Small intestine (tissue), 7 donors: ENCODE data around the gene SLC22A6. TPM values are rescaled to one million over a fixed set of nuclear protein-coding genes. Genes with fewer than 3 reads are reported as not detected.

Experiments used
- DNase-seq, 2 donors: peaks; one replicate each; pipeline versions ENCODE4 v3.0.0 to v3.0.0-alpha.2; 2013
- FAIRE-seq: peaks from 2 replicates; lab custom pipeline; 2012; peaks lifted over from hg19 to GRCh38; lab: Jason Lieb, UNC
- H3K27ac ChIP-seq, 3 donors: one replicate each; pipeline ENCODE4 v1.5.1; 2013; ENCODE audit warnings: low read length in 2 of 3, mild to moderate bottlenecking in 2 of 3, control low read depth in 1 of 3, inconsistent platforms in 1 of 3, low read depth in 1 of 3, moderate library complexity in 1 of 3
- H3K27me3 ChIP-seq, 3 donors: one replicate each; pipeline ENCODE4 v1.6.1; 2013; ENCODE audit warnings: low read length in 3 of 3, inconsistent platforms in 1 of 3; ENCODE audit not compliant: control insufficient read depth in 3 of 3, insufficient read depth in 3 of 3
- H3K36me3 ChIP-seq, 3 donors: one replicate each; pipeline ENCODE4 v1.6.1; 2013; ENCODE audit warnings: low read length in 3 of 3, inconsistent platforms in 1 of 3, low read depth in 1 of 3, mild to moderate bottlenecking in 1 of 3, moderate library complexity in 1 of 3; ENCODE audit not compliant: control insufficient read depth in 3 of 3, insufficient read depth in 2 of 3
- H3K4me1 ChIP-seq, 3 donors: one replicate each; pipeline ENCODE4 v1.6.1; 2013; ENCODE audit warnings: low read length in 2 of 3, inconsistent platforms in 1 of 3, low read depth in 1 of 3, mild to moderate bottlenecking in 1 of 3, moderate library complexity in 1 of 3; ENCODE audit not compliant: control insufficient read depth in 3 of 3, insufficient read depth in 2 of 3
- H3K4me3 ChIP-seq, 3 donors: one replicate each; pipeline ENCODE4 v1.5.1; 2013; ENCODE audit warnings: low read length in 3 of 3, control low read depth in 1 of 3, inconsistent platforms in 1 of 3, low read depth in 1 of 3, mild to moderate bottlenecking in 1 of 3, moderate library complexity in 1 of 3
- H3K9me3 ChIP-seq, 2 donors: one replicate each; pipeline ENCODE4 v1.6.1; 2013; ENCODE audit warnings: low read depth in 1 of 2, low read length in 1 of 2; ENCODE audit not compliant: control insufficient read depth in 2 of 2, insufficient read depth in 1 of 2
- WGBS, 3 donors: extraction: QIAGEN DNeasy Blood & Tissue Kit; methylation state at CpG; one replicate each; pipeline ENCODE4 v1.1.7; 2013; 5-methylcytosine and 5-hydroxymethylcytosine counted together
- polyA plus RNA-seq, 4 donors: library from polyadenylated mRNA; stranded (reverse) in 3 of 4; unstranded in 1 of 4; fragments of 200-250 nt in 3 of 4; fragments of 120-200 nt in 1 of 4; gene quantifications; one replicate each; pipeline versions ENCODE4 v1.2.1 to v1.2.3, GENCODE V29; 2013
- donor health status: healthy with polysubstance abuse.
- donor health status: control.
- donor health status: control.
- donor health status: Bipolar disorder and iron deficiency.
- donor health status: healthy.

The SLC22A6 gene
- polyA plus RNA-seq, 4 donors, result not detected

- no peak overlapping the region for H3K4me3 ChIP-seq
- H3K4me1 ChIP-seq, result peaks cover 0 to 4% (median 0%) of the 10 kb centered on the region in 3 donors
- WGBS, 3 donors, result 27 to 38% (median 31%) methylated on average over 8 of the region's 8 CpGs
- no peak overlapping the region for H3K27ac ChIP-seq
- H3K9me3 ChIP-seq, result no peaks in the 10 kb centered on the region
- H3K36me3 ChIP-seq, result no peaks in the 10 kb centered on the region
- DNase-seq, result no peak
- no peak for FAIRE-seq
- H3K27me3 ChIP-seq, result no peaks in the 10 kb centered on the region
Observed at GRCh38 chr11:63017306-63017974, 32.7 kb upstream of the SLC22A6 start.

GRCh38 chr11:63015521-63016215 is 30.9 kb upstream of the SLC22A6 start, which contains the start of gene SLC22A8:
Gene SLC22A8, minus strand, starts transcription at chr11:63015841. Its CDS starts 883 bp downstream, at chr11:63014958.
- peaks cover 0 to 5% (median 0%) of the 10 kb centered on the region in 3 donors for H3K4me1 ChIP-seq
- H3K27ac ChIP-seq, result no peak within 1 kb of the TSS
- WGBS, 3 donors, result 59 to 68% (median 66%) methylated on average over 18 of the region's 18 CpGs
- FAIRE-seq (no peak), DNase-seq (no peak)
- no peak within 1 kb of the TSS for H3K4me3 ChIP-seq
- no peaks in the 10 kb centered on the region for H3K27me3 ChIP-seq
- H3K36me3 ChIP-seq, result no peaks in the 10 kb centered on the region
- H3K9me3 ChIP-seq, result no peaks in the 10 kb centered on the region

GRCh38 chr11:63014408-63015055 is 29.8 kb upstream of the SLC22A6 start:
- DNase-seq, result no peak
- WGBS, 3 donors, result 86 to 92% (median 90%) methylated on average over 13 of the region's 13 CpGs
- Histone ChIP-seq H3K27ac (no peak overlapping the region), H3K4me1 (peaks cover 0 to 5% (median 0%) of the 10 kb centered on the region in 3 donors), H3K9me3 (no peaks in the 10 kb centered on the region), H3K4me3 (no peak overlapping the region), H3K27me3 (no peaks in the 10 kb centered on the region), H3K36me3 (no peaks in the 10 kb centered on the region)
- no peak for FAIRE-seq

DNA sequence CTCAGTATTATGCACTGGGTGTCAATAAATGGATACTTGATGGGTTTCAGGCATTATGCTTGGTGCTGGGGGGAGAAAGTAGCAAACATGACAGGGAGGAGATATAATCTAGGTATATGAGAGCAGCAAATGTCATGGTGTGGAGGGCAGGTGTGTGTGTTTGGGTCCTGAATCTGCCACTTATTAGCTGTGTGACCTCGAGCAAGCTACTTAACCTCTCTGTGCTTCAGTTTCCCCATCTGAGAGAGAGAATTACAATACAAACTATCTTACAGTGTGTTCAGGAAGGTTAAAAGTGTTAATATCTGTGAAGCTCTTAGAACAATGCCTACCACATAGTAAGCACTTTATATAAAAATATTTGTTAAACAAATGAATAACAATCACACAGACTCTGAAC is 28.1 kb upstream of the SLC22A6 start:
- H3K27me3 ChIP-seq, result no peaks in the 10 kb centered on the region
- 75 to 83% (median 79%) methylated on average over 1 of the region's 1 CpG for WGBS, 3 donors
- no peak overlapping the region for H3K4me3 ChIP-seq
- DNase-seq (no peak), FAIRE-seq (no peak)
- peaks cover 0 to 5% (median 0%) of the 10 kb centered on the region in 3 donors for H3K4me1 ChIP-seq
- H3K27ac ChIP-seq, result no peak overlapping the region
- no peaks in the 10 kb centered on the region for H3K36me3 ChIP-seq
- no peaks in the 10 kb centered on the region for H3K9me3 ChIP-seq

DNA sequence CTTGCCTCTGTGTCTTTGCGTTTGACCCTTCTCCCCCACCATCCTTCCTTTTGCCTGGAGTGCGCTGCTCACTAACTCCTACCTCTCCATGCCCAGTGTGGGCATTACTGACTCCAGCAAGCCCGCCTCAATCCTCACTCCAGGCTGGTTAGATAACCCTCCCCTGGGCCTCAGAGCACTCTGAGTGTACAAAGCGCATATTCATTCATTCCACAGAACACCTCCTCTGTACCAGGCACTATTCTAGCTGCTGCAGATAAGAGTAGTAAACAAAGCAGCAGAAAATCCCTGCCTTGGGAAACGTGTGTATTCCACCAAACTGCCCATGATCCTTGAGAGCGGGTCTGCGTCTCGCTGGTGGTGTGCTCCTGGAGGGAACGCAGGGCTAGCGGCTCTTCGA is 27.7 kb upstream of the SLC22A6 start:
- Histone ChIP-seq H3K27me3 (no peaks in the 10 kb centered on the region), H3K36me3 (no peaks in the 10 kb centered on the region), H3K9me3 (no peaks in the 10 kb centered on the region), H3K27ac (no peak overlapping the region), H3K4me3 (no peak overlapping the region), H3K4me1 (peaks cover 0 to 5% (median 0%) of the 10 kb centered on the region in 3 donors)
- 42 to 58% (median 54%) methylated on average over 11 of the region's 11 CpGs for WGBS, 3 donors
- DNase-seq (peak in 1 of 2 donors; percentile 33), FAIRE-seq (no peak)

DNA sequence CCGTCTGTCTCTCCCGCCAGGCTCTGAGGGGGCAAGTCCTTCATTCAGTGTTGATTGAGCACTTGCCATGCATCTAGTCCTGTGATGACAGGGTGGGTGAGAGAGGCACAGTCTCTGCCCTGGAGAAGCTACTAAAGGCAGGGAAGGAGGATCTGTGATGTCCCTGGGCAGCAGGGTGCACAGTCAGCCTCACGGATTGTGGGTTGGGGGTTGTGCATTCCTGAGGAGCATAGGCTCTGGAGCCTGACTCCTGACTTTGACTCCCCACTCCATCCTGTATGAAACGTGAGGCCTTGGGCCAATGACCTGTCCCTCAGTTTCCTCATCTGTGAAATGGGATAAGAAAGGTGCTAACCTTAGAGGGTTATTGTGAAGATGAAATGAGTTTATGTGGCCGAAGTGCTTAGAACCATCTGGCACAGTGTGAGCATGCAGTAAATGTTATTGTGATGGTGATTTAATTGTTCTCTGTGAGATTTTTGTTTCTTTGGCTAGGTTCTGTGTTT is 26.2 kb upstream of the SLC22A6 start:
- Histone ChIP-seq H3K27me3 (no peaks in the 10 kb centered on the region), H3K4me1 (peaks cover 0 to 5% (median 0%) of the 10 kb centered on the region in 3 donors), H3K27ac (no peak overlapping the region), H3K4me3 (no peak overlapping the region), H3K9me3 (no peaks in the 10 kb centered on the region), H3K36me3 (no peaks in the 10 kb centered on the region)
- 83 to 89% (median 88%) methylated on average over 5 of the region's 5 CpGs for WGBS, 3 donors
- no peak for FAIRE-seq
- DNase-seq, result no peak

DNA sequence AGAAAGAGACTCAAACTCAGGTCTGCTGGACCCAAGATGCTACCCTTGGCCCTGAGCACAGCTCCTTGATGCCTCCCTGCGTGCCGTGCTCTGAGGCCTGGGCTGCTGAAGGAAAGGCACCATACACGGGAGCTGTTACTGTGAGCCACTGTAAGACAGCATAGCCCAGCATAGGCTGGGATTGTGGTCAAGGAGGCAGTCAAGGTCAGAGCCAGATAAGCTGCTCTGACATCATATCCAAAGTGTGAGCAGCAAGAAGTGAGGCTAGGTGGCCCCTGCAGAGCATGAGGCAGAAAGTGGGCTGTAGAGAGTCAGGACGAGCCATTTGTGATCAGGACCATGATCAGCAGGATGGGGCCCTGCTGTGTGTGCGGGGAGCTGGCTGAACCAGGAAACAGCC is 23.2 kb upstream of the SLC22A6 start:
- WGBS, 3 donors, result 82 to 85% (median 84%) methylated on average over 5 of the region's 5 CpGs
- FAIRE-seq, result no peak

DNA sequence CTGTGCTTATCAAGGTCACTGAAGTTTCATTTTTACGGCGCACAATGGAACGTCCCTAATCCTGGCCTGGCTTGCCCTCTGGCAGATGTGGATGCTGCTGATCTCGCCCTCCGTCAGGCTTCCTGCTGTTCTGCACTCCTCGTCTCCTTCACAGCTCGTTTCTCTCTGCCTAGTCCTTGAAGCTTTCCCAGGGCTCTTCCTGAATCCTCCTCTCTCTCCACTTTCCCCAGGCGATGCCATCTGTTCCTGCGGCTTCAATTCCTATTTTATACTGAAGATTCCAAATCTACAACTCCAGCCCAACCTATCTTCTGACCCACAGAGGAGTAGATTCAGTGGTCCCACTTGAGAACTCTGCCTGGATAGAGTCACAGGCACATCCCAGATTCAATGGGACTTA is 16.7 kb upstream of the SLC22A6 start:
- DNase-seq, result no peak
- 75 to 78% (median 77%) methylated on average over 9 of the region's 9 CpGs for WGBS, 3 donors
- Histone ChIP-seq H3K27me3 (no peaks in the 10 kb centered on the region), H3K27ac (no peak overlapping the region), H3K36me3 (no peaks in the 10 kb centered on the region), H3K4me1 (peaks cover 0 to 3% (median 0%) of the 10 kb centered on the region in 3 donors), H3K9me3 (no peaks in the 10 kb centered on the region), H3K4me3 (no peak overlapping the region)
- no peak for FAIRE-seq

More for the DNA sequence above, 23.2 kb upstream of the SLC22A6 start:
- H3K36me3 ChIP-seq, result no peaks in the 10 kb centered on the region
- no peaks in the 10 kb centered on the region for H3K27me3 ChIP-seq
- H3K9me3 ChIP-seq, result no peaks in the 10 kb centered on the region
- no peak overlapping the region for H3K27ac ChIP-seq
- H3K4me1 ChIP-seq, result peaks cover 0 to 7% (median 0%) of the 10 kb centered on the region in 3 donors
- H3K4me3 ChIP-seq, result no peak overlapping the region
- DNase-seq, result peak in 1 of 2 donors; percentile 19
